IPS-NIHi7 (cell line): ENCODE measurements around the gene SLBP.

Experiments used
- DNase-seq: peaks from one replicate; pipeline ENCODE4 v3.0.0; 2012; ENCODE audit warnings: mixed read lengths; ENCODE audit errors: extremely low spot score

The SLBP gene

GRCh38 chr4:1727117-1728031, 15.3 kb upstream of the SLBP start:
- DNase-seq = no peak

GRCh38 chr4:1726146-1726934, 14.2 kb upstream of the SLBP start:
- DNase-seq = peak; percentile 84

- DNase-seq = no peak
These were observed 13.4 kb upstream of the SLBP start for GRCh38 chr4:1725521-1725920.

GRCh38 chr4:1723131-1723801, 11.1 kb upstream of the SLBP start:
- no peak for DNase-seq

GRCh38 chr4:1722551-1723118, 10.5 kb upstream of the SLBP start:
- no peak for DNase-seq

- DNase-seq = no peak
These were observed 9.8 kb upstream of the SLBP start for GRCh38 chr4:1721666-1722550.

GRCh38 chr4:1721003-1721665, 9.0 kb upstream of the SLBP start, which contains the start of the genes TACC3 and TMEM129:
TACC3 (plus strand) TSS chr4:1721521; CDS start chr4:1723422, 1,901 bp downstream.
TMEM129 (minus strand) TSS chr4:1721323; CDS start chr4:1720837, 486 bp downstream.
- peak; percentile 98 for DNase-seq

- peak; percentile 36 for DNase-seq
These were observed 8.3 kb upstream of the SLBP start for GRCh38 chr4:1720163-1720983.

GRCh38 chr4:1718095-1718850, 6.2 kb upstream of the SLBP start:
- no peak for DNase-seq

GRCh38 chr4:1717129-1718094, 5.3 kb upstream of the SLBP start:
- no peak for DNase-seq

GRCh38 chr4:1716065-1716945, 4.2 kb upstream of the SLBP start:
- no peak for DNase-seq

GRCh38 chr4:1715002-1715758, 3.1 kb upstream of the SLBP start:
- no peak for DNase-seq

GRCh38 chr4:1714303-1715001, 2.3 kb upstream of the SLBP start:
- DNase-seq = no peak

- DNase-seq = peak; percentile 55
These were observed 1.1 kb upstream of the SLBP start for GRCh38 chr4:1713003-1713851.
